ENCODE results near the gene CLOCK.

The CLOCK gene

DNA sequence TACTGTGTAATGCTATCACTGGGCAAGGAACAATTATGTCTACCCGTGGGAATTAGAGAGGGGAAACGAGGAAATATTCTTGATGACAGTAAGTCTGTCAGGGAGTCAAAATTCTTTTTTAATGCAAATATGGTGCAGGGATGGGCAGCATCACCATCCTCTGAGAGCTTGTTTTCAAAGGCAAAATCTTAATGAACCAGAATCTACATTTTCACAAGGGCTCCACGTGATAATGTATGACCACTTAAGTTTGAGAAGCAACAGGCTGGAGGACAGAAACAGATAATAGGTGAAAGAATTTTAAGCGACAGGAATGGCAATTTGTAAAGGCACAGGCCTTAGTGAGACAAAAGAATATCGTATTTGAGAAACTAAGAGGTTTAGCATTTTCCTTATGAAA lies 63.4 kb downstream of the CLOCK start:
- DNase-seq (ENCODE audit: low spot score): no peak

GRCh38 chr4:55475394-55476243 lies 71.1 kb downstream of the CLOCK start:
- no peak for DNase-seq (ENCODE audit: low spot score)

DNA sequence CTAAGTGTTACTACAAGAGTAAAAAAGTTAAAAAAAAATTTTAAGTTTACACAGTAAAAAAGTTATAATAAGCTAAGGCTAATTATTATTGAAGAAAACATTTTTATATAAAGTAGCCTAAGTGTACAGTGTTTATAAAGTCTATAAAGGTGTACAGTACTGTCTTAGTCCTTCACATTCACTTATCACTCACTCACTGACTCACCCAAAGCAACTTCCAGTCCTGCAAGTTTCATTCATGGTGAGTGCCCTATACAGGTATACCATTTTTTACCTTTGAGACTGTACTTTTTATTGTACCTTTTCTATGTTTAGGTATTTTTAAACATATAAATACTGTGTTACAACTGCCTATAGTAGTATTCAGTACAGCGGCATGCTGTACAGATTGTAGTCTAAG lies 76.7 kb downstream of the CLOCK start:
- no peak for DNase-seq (ENCODE audit: low spot score)

GRCh38 chr4:55468724-55469123 lies 78.0 kb downstream of the CLOCK start:
- DNase-seq (ENCODE audit: low spot score): no peak

- no peak for DNase-seq (ENCODE audit: low spot score)
Measured at GRCh38 chr4:55466001-55466400, 80.7 kb downstream of the CLOCK start.

- no peak for DNase-seq (ENCODE audit: low spot score)
Measured at GRCh38 chr4:55458611-55459010, 88.1 kb downstream of the CLOCK start.

DNA sequence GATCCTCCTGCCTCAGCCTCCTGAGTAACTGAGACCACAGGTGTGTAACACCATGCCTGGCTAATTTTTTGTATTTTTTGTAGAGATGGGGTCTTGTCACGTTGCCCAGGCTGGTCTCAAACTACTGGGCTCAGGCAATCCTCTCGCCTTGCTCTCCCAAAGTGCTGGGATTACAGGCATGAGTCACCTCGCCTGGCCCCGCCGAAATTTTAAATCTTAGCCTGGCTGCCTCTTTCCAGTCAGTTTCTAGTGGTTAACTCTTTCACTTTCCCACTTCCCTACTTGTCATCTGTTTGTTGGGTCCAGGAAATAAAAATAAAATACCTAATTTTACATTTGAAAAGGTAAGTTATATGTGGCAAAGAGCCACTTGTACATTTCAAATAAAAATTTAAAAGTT lies 88.5 kb downstream of the CLOCK start:
- DNase-seq (ENCODE audit: low spot score): no peak

DNA sequence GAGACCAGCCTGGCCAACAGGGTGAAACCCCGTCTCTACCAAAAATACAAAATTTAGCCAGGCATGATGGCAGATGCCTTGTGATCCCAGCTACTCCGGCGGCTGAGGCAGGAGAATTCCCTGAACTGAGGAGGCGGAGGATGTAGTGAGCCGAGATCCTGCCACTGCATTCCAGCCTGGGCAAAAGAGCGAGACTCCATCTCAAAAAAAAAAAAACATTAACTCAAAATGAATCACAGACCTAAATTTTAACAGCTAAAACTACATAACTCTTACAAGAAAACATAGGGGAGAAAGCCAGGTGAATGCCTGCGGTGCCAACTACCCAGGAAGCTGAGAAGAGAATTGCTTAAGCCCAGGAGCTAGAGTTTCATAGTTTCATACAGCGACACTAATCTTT lies 96.1 kb downstream of the CLOCK start:
- DNase-seq (ENCODE audit: low spot score): no peak

DNA sequence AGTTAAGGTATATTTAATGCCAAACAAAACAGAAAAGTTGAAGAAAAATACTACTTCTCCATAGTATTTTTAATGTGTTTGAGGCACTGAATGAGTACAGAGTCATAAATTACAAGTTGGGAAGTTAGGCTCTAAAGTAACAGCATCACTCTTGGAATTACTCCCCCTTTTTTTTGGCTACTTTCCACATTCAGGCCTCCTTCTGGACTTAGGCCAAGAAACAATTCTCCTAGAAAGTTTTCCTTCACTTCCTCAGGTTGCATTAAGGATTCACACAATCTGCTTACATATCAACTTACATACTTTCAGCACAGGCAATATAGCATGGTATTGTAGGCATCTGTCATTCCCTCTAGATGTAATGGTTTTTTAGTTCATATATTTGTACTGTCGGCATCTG lies 98.9 kb downstream of the CLOCK start:
- no peak for DNase-seq (ENCODE audit: low spot score)

DNA sequence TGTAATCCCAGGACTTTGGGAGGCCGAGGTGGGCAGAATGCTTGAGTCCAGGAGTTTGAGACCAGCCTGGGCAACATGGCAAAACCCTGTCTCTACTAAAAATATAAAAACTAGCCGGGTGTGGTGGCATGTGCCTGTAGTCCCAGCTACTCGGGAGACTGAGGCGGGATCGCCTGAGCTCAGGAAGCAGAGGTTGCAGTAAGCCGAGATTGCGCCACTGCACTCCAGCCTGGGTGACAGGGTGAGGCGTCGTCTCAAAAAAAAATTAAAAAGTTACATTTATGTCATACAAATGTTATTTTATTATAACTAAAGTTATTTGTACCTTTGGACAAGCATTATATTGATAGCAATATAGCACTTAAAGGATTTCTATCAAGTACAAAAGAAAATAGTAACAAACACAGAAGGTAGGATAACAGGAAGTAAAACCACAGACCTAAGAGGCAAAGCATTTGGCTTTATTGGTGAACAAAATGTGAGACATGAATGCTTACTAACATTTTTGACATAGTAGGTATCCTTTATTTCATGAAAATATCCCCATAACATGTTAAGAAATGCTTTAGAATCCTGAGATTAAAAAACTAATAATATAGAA lies 99.5 kb downstream of the CLOCK start:
- no peak for DNase-seq (ENCODE audit: low spot score)

DNA sequence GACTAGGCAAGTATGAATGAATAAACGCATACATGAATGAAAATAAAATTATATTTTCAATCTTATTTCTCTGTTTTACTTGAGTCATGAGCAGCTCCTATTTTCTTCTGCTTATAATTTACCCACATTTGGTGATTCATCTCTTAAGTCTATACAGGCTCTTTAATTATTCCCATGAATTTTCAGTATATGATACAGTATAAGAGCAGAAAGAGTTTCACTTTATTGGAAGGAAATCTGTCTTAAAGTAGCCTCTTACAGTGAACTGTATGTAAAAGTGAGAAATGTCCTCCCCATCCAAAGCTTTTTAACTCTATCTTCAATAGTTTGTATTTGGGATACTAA lies 100.2 kb downstream of the CLOCK start:
- DNase-seq (ENCODE audit: low spot score): no peak

GRCh38 chr4:55445921-55446577 lies 100.7 kb downstream of the CLOCK start:
- no peak for DNase-seq (ENCODE audit: low spot score)

GRCh38 chr4:55444827-55445226 lies 101.9 kb downstream of the CLOCK start:
- peak; percentile 31 for DNase-seq (ENCODE audit: low spot score)

DNA sequence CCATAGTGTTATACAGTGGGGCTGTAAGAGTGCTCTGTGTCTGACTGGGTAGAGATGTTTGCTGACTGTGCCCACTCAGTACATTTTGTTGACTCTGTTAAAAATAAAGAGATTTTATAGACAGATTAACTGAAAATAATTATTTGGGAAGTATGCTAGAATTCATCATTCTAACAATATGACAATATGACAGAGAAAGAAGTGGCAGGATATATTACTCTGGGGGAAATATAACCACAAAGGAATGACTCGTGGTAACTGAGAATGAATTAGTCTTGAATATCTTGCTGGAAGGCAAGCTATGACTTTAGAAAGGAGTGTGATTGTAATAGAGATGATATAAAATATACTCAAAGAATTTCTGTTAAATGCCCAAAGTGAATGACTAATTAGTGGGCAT lies 104.2 kb downstream of the CLOCK start:
- no peak for DNase-seq (ENCODE audit: low spot score)

- no peak for DNase-seq (ENCODE audit: low spot score)
Measured at GRCh38 chr4:55440786-55441185, 105.9 kb downstream of the CLOCK start.

DNA sequence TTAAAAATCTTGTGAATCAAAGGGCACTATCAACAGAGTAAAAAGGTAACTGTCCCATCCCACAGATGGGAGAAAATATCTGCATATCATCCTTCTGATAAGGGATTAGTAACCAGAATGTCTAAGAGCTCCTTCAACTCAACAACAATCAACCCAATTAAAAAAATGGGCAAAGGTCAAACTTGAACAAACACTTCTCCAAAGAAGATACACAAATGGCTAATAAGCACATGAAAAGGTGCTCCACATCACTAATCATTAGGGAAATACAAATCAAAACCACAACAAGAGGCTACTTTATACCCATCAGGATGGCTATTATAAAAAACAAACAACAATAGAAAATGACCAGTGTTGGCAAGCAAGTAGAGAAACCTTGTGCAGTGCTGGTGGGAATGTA lies 107.7 kb downstream of the CLOCK start:
- no peak for DNase-seq (ENCODE audit: low spot score)

GRCh38 chr4:55438314-55438713 lies 108.4 kb downstream of the CLOCK start:
- DNase-seq (ENCODE audit: low spot score): no peak

- no peak for DNase-seq (ENCODE audit: low spot score)
Measured at GRCh38 chr4:55437823-55438222, 108.9 kb downstream of the CLOCK start.

DNA sequence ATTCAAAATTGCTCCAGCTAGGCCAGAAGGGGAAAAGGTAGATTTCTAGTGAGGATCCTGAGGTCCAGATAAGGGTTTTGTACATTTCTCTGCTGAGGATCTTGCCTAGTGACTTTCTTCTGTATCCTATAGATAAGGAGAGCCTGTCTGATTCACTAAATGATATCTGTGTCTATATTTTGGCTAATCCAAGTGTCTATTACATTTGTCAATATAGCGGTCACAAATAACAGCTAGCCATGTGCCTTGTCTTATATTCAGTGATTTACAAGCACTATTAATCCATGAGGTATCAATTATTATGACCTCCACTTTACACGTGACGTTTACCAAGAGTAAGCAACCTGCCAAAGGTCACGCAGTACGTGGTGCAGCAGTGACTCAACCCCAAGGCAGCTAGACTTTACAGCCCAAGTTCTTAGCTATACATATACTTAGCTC lies 109.3 kb downstream of the CLOCK start:
- DNase-seq (ENCODE audit: low spot score): no peak

- no peak for DNase-seq (ENCODE audit: low spot score)
Measured at GRCh38 chr4:55435141-55435841, 111.4 kb downstream of the CLOCK start.

- no peak for DNase-seq (ENCODE audit: low spot score)
Measured at GRCh38 chr4:55431710-55432336, 114.9 kb downstream of the CLOCK start.

- DNase-seq (ENCODE audit: low spot score): no peak
Measured at GRCh38 chr4:55424791-55425190, 121.9 kb downstream of the CLOCK start.
